OCI-LY3 (cell line): Measurements from ENCODE around the gene STAT5B.

Source experiments
- CTCF ChIP-seq: fragments of 200-600, 300-600 bp; sonication (generic); IDR thresholded peaks from 2 replicates; pipeline ENCODE4 v1.5.1; 2014; ENCODE audit warnings: antibody characterized with exemption, low read length, low read depth
- EZH2phosphoT487 ChIP-seq: fragments of 200-600 bp; shearing (Covaris generic); IDR thresholded peaks from 2 replicates; pipeline ENCODE4 v1.6.1; 2018; ENCODE audit warnings: antibody characterized with exemption, mixed run types, low read depth

GRCh38 chr17:42266462-42266861, 9.7 kb downstream of the STAT5B start:
- no peak for TF ChIP-seq CTCF
- TF ChIP-seq EZH2phosphoT487, result no peak
